Inflammatory macrophage treated with lipopolysaccharide for 1 hour (primary cell): ENCODE measurements around the gene KCNK3.

Source experiments
- DNase-seq, 2 donors: peaks; one replicate each; pipeline ENCODE4 v3.0.0-alpha.2; 2020 to 2022

Gene KCNK3

DNA sequence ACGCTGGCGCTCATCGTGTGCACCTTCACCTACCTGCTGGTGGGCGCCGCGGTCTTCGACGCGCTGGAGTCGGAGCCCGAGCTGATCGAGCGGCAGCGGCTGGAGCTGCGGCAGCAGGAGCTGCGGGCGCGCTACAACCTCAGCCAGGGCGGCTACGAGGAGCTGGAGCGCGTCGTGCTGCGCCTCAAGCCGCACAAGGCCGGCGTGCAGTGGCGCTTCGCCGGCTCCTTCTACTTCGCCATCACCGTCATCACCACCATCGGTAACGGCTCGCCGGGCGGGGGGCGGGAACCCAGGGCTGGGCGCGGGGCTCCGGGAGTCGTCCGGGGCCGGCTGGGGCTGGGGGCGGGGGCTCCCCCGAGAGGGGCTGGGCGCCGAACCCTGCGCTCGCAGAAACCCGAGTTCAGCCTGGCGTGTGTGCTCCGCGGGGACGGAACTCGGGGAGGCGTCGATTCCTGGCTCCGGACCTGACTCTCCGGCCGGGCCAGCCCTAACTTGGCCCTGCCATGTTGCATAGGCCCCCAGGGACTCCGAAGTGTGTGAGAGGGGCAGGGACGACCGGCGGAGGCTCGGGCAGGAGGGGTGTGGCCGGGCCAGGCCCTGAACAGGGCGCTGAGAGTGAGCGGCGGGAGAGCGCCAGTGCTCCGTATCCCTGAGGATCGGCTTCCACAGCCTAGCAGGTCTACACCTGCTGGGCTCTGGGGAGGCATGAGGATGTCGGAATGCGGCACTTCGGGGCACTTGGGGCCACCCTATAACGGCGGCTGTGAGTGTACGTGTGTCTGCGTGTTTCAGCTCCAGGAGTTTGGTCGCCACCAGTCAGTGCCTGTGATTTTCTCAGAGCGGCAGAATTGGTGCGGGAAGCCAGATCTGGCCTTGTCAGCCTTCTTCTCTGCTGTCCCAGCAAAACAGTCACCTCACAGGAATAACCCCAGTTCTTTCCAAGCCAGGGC, 651 bp downstream of the KCNK3 start:
- no peak for DNase-seq

DNA sequence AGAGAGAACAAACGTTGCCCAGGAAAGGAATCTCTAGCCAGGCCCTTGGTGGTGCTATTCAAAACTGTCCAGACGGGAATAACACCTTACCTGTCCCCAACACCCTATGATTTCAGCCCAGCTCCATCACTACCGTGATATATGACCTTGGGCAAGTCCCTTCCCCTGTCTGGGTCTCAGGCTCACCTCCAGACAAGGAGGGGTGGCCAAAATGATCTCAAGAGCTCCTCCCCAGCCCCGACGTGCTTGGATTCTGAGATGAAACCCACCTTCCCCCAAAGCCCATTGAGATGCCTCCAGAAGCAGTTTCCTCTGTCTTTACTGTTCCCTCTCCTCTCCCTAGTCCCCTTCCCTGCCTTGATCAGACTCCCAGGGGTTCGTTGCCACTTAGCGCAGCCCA, 1.5 kb downstream of the KCNK3 start:
- no peak for DNase-seq

DNA sequence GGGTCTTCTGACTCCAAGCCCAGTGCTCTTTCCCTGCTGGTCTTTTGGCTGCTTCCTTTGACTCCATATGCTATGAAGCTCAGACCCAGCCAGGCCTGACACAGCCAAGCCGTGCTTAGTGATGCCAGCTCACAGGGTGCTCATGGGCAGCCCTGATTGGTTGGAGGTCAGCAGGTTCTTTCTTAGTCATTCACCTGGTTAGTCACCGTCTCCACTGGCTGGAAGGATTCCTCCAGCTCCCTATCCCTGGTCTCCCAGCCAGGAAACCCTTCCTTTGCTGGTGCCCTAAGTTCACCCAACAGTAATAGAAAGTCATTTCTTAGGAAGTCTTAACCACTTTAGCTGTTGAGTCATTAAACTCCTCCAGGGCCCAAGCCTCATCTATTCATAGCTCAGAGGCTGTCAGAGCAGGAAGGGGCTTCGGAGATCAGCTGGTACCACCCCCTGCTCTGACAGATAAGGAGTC, 3.9 kb downstream of the KCNK3 start:
- no peak for DNase-seq

DNA sequence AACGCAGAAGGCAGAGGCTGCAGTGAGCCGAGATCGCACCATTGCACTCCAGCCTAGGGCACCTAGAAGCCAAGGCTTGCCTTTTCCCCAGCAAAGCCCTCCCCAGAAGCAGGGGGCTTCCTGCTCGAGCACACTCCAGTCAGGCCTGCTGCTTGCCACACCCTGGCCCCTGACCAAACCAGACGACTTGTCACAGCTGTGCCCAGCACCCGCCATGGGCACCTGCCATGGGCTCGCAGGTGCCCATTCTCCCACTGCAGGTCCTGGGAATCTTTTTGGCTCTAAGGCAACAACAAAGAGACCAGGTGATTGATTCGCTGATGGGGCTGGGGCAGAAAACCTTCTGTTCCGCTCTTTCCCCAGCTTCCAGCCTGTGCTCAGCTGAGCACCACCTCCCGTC, 4.9 kb downstream of the KCNK3 start:
- DNase-seq, result no peak

DNA sequence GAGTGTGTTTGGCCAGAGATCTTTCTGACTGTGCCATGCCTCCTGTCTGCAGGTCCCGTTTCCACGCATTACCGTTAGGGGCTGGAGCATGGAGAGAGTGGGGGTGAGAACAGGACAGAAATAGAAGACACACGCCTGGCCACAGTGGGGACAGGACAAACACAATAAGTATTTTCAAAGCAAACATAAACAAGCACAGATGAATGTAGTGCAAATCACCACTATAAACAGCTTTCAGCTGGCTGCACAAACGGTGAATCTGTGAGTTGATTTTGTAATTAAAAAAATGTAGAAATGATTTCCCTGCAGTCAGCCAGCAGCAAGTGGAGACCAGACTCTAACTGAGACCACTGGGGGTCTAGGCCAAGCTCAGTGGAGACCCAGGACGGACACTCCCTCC, 6.8 kb downstream of the KCNK3 start:
- no peak for DNase-seq

DNA sequence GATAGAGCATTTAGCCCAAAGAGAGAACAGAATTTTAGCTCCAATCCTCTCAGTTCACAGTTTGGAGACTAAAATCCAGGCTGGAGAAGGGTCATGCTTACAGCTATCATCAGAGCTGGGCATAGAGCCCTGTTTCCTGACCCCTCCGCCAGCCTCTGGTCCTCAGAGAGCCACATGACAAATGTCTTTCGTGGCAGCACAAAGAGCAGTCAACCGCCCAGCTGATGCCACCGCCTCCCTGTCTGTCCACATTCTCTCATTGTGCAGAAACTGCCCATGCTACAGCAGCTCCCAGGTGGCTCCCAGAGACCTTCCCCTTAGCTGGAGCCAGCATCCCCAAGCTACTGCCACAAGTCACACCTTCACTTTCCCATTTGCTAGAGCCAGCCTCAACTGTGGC, 7.6 kb downstream of the KCNK3 start:
- no peak for DNase-seq

DNA sequence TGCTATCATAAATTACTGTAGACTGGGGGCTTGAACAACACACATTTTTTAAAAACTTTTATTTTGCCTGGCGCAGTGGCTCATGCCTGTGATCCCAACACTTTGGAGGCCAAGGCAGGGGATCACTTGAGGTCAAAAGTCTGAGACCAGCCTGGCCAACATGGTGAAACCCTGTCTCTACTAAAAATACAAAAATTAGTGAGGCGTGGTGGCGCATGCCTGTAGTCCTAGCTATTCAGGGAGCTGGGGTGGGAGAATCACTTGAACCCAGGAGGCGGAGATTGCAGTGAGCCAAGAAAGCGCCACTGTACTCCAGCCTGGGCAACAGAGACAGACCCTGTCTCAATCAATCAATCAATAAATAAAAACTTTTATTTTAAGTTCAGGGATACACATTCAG, 9.1 kb downstream of the KCNK3 start:
- DNase-seq, result no peak

DNA sequence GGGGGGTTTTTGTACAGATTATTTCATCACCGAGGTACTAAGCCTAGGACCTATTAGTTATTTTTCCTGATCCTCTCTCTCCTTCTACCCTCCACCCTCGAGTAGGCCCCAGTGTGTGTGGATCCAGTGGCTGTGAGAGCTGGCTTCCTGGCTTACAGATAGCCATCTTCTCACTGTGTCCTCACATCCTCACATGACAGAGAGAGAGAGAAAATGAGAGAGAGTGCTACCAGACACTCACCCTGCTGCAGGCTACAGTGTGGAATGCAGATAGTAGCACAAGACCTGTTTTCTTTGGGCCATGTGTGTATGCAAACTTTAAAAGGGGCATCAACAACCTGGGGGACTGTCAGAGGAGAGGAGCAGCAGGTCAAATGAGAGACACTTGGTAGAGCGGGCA, 9.5 kb downstream of the KCNK3 start:
- no peak for DNase-seq

DNA sequence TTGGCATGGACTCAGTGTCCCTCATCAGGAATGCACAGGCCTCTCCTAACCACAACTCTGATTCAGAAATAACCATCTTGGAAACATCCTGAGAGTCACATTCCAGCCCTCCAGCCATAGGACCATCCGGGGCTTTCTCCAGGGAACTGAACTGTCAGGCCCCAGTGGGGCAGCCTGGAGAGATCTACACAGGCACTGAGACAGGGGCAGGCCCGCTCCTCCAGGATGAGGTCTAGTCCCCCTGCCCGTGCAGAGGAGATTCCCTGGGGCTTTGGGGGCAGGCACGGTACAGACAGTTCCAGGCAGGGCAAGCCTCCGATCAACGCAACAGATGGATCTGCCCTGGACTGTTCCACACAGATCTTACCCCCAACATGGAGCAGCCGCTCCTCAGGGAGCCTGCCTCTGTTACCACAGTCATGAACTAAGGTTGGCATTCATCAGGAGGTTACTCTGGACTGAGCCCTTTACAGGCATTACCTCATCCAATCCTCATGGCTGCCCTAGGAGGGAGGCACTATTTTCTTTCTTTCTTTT, 12.0 kb downstream of the KCNK3 start:
- no peak for DNase-seq

DNA sequence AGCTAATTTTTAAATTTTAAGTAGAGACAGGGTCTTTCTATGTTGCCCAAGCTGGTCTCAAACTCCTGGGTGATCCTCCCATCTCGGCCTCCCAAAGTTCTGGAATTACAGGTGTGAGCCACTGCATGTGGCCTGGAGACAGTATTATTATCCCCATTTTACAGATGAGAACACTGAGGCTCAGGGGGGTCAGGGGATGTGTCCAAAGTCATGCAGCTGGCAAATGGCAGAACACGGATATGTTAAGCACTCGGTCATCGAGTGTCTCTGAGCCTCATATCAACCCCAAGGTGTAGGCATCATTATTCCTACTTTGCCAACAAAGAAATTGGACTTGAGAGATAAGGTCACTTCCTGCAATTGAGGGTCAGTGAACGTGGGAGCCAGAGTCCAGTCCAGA, 12.6 kb downstream of the KCNK3 start:
- no peak for DNase-seq

DNA sequence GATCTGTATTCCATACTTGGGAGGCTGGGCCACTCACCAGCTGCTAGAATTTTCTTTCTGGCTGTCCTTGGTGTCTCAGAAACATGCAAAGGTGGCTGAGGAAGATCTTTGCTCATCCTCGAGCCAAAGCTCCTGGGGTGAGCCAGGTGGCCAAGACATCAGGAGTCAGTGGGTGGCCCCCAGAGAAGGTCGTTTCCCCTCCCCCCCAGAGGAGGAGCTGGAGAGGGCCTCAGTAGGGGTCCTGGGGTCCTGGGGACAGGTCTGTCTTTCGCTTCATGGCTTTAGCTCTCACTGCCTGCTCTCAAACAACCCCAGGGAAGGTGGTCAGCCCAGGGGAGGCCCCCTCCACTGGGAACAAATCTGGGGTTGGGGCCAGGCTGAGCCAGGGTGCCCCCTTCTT, 13.6 kb downstream of the KCNK3 start:
- DNase-seq, result no peak

DNA sequence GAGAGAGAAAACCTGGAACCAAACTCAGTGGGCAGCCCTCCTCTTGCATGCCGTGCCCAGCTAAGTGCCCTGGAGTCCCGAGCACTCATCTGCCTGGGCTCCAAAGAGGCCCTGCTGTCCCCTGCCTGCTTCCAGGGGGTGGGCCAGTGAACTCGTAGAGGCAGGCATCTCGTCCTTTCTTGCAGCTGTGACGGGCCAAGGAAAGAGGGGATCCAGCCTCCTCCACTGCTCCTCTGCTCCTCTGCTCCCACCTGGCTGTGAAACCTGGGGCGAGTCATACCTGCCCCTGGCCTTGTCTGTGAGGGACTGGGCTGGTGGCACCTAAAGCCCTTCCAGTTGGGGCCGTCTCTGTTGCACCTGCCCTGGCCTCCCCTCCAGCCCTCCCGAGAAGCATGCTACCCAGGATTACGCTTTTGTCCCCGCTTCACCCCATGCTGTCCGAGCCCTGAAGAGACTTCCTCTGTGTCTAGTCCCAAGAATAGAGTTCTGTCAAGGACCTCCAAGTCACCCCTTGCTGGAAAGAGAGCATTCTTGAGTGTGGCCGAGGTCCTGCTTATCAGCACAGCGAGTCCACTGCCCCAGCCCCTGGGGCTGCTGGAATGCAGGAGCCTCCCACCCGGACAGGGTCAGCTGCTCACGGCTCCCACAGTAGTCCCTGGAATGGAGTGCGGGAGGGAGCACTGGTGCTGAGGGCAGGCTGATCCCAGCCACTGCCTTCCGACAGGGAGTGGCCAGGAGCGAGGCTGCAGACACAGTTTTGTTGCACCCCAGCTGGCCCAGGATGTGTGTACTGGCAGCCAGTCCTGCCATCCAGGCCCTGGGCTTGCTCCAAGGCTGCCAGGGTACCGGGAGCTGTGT, 14.3 kb downstream of the KCNK3 start:
- DNase-seq, result no peak

DNA sequence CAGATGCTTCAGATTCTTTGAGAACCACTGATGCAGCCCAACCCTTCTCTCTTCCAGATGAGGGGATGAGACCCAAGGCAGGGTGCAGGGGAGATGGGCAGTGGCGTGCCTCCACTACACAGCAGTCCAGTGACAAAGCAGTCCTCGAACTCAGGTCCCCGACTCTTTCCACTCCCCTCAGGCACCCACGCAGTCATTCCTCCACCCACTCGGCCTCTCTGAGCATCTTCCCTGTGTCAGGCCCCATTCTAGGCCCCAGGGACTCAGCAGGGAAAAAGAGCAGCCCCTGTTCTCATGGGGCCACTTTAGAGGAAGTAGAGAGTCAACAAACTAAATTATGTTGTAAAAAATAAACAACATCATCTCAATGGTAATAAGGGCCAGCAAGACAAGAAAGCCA, 15.2 kb downstream of the KCNK3 start:
- no peak for DNase-seq

DNA sequence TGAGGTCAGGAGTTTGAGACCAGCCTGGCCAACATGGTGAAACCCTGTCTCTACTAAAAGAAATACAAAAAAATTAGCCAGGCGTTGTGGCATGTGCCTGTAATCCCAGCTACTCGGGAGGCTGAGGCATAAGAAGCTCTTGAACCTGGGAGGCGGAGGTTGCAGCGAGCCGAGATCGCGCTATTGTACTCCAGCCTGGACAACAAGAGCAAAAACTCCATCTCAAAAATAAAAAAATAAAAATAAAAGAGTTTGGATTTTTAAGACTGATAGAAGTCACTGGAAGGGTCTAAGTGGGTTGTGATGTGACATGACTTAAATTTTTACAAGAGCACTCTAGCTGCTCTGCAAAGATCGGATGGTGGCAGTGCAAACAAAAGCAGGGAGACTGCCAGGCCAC, 15.9 kb downstream of the KCNK3 start:
- no peak for DNase-seq

DNA sequence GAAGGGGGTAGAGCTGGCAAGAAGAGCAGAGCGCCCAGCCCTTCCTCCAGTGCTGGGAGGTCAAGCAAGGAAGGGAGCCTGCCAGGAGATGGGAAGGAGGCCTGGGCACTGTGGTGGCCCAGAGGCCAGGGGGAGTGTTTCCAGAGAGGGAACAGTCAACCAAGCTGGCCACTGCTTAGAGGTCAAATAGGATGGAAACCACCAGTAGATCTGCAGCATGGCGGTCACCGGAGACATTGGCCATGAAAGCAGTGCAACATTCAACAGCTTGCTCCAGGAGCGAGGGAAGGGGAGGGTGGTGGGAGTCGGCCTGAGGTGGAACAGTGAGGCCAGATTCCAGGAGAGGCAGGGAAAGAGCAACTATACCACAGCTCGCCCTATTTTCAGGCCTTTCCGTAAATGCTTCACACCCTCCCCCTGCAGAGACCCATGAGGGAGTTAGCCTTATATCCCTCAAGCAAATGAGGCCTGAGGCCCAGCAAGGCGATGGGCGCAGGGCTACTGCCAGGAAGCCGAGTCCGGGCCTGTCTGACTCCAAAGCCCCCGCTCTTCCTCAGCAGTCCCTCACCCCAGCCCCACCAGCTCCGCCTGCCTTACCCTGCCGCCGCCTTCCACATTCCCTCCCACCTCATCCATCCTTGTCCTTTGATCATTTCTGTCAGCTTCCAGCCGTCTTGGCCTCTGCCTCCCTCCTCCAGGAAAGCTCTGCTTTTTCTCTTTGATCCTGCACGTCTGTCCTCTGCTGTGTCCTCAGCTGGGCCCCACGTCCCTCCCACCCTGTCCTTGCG, 17.0 kb downstream of the KCNK3 start:
- DNase-seq, result no peak

DNA sequence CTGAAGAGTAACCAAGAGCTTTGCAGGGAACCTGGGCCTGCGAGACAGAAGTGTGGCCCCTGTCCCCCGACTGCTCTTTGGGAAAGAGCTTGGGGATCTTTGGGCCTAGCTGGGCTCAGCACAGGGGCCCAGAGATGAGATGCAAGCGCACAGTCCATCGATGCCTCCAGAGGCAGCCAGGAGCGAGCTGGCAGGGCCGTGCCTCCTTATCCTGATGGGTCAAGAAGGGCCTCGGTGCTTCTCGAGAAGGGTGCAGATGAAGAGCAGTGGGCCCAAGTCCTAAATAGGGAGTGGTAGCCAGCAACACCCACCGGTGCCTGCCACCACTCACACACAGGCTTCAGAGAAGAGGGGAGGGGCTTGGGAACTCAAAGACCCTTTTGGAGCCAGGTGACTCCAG, 17.6 kb downstream of the KCNK3 start:
- DNase-seq, result no peak

DNA sequence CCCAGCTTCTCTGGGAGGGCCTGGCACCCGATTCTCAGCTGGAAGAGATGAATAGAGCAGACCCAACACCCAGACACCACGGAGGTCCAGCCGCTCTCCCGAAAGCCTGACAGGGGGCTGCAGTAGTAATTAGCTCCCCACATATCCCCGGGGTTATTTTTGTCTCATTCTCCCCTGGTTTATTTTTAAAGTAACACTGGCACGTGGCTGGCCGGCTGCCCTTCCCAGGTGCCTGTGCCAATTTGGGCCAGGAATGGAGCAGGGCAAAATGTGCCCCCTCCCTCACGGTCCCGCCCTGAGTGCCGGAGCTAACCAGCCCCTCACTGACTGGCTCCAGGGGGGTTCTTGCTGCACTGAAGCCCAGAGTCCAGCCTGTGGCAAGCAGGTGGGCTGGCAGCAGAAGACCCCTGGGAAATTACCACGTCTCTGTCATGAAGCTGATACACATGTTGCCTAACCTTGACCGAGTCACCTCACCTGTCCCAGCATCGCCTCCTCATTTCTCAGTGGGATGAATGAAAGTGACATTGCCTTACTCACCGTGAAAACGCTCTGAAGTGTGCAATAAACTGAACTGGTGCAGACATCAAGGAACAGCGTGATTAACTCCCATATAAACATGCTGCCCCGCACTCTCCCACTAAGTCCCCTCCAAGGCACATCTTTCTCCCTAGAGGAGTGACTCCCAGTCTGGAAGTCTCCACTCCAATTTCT, 18.4 kb downstream of the KCNK3 start:
- DNase-seq, result no peak

DNA sequence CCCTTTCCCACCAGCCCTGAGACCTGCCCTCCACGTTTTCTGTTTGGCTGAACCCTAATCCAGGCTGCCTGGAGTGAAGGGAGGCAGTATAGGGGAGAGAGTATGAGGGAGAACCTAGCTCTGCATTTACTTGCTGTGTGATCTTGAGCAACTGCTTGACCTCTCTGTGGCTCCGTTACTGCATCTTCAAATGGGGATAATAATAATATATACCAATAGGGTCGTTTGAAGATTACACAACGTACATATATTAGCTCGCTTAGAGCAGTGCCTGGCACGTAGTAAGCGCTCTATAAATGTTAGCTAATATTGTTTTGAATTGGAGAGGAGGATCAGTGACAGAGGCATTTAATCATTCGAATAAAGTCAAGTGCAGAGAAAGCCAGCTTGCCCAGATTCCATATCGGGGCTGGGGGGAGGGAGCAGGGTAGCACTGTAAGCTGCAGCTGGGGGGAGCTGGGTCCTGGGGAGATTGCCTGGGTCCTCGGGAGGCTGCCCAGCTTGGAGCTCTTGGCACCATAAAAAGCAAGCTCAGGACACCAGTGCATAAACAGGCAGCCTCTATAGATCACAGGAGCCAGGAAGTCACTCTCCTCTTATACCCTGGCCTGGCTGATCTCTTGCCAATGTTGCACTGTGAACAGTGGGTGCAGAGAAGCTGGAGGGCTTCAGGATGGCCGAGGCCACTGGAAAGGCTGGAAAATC, 19.1 kb downstream of the KCNK3 start:
- DNase-seq, result no peak

DNA sequence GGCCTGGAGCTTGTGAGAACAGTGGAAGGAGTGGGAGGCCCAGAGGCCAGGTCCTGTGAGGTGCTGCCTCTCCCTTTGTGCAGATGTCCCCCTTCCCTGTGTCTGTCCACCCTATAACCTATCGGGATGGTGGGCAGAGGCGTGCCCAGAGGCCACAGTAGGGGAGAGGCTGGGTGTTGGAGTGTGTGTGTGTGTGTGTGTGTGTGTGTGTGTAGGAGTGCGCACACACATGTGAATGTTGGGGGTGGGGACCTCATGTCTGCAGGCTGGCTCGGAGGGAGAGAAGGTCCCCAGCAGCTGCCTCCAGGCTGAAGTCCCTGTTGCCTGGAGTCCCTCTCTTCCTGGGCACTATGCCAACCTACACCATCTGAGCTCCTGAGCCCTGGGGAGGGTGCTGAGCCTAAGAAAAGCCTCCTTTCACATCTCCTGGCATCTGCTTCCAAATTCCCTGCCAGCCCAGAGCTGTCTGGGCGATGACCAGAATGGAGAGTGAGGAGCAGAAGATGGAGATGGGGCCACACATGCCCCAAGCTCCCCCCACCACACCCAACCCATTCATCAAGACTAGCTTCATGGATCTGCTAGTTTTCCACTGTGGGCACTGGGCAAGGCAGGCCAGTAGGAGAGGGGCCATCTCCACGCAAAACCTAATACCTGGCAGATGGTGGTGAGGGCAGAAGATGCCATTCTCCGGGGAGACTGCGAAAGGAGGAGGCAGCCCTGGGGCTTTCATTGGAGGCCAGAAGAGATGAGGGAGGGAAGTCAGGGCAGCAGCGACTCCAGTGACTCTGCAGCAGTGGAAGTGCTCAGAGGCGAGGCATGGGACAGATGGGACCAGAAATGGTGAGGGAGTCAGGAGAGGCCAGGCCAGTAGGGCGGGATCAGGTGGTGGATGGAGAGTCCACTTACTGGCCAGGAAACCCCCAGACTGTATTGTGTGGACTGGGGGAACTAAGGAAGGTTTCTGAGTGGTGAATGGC, 20.3 kb downstream of the KCNK3 start:
- no peak for DNase-seq
